Activated CD4-positive, alpha-beta T cell treated with anti-CD3 and anti-CD28 coated beads, Interleukin-2, amount 50 U/mL, for 24 hours (primary cell): ENCODE results near the gene OR4D11.
"Not testable (repeated sequence)": the region's sequence is repeated elsewhere in the genome, so short reads cannot be mapped to it uniquely, and the experiment has no call there.

Source experiments
- DNase-seq, 2 donors: peaks; one replicate each; pipeline ENCODE4 v3.0.0-alpha.2; 2020; ENCODE audit warnings: low read depth in 1 of 2, low spot score in 1 of 2

The OR4D11 gene

DNA sequence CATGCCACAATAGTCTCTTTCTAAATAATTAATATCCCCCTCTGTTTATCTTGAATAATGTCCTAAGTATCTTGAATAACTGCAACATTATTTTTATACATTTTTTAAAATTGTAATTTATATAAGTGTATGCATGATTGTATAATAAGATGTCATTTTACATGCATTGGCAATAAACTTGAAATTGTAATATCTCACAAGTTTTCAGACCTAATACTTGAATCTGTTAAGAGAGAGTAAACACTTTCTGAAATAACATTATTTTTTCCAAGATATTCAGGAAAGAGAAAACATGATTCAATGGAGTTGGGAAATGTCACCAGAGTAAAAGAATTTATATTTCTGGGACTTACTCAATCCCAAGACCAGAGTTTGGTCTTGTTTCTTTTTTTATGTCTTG, at the start of gene OR4D11:
Gene OR4D11 (plus strand): TSS at position 301 of the 400 bp plus-strand sequence. CDS start 0 bp downstream, at position 301.
- DNase-seq: no peak

DNA sequence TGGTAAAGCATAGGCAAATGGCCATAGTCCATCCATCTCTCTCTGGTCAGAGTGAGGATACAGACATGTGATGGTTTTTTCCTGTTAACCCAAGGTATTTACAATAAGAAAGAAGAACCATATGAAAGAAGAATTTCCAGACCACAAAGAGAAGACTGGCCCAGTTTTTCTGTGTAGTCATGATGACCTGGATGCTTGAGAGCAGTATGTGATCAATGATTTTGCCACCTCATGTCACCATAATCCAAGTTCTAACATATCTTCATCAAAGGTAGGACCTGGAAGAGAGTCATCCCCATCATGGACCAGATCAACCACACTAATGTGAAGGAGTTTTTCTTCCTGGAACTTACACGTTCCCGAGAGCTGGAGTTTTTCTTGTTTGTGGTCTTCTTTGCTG, 46.7 kb upstream of the OR4D11 start, which contains the start of gene OR4D6:
Gene OR4D6 (plus strand): TSS at position 301 of the 400 bp plus-strand sequence. CDS start 0 bp downstream, at position 301.
- no peak for DNase-seq

DNA sequence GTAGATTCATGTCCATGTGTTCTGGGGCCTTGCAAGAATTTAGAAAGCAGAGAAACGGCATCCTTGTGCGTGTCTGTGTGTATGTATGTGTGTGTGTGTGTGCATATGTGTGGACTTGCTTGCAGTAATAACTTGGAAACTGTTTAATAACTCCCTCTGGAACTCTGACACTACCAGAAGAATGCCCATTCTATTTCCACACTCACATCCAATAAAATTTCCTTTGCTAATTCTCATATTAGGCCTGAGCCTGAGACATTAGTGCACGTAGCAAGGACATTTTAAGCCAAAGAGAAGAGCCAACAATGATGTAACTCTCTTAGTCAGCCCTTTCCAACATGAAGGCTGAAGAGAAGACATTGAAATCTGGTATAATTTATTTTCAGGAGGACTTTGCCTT, 43.5 kb upstream of the OR4D11 start:
- DNase-seq: no peak

DNA sequence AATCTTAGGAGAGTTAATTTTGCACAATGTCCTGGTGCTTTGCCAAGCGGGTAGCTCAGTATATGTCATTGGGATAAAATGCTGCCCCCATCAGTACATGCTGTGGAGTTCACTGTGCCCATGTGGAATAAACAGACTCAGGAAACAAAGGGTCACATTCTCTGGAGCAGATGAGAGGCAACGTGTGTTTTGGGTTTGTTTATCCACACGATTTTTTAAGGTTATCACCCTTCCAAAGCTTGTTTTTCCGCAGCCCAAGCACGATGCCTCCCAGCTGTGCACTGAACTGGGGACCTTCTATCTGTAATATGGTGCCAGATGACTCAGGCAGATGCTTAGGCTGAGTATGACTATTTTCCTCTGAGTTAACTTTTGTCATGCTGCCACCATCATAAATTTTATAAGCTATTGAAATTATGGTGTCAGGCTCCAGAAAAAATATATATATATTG, 40.2 kb upstream of the OR4D11 start:
- DNase-seq: no peak

DNA sequence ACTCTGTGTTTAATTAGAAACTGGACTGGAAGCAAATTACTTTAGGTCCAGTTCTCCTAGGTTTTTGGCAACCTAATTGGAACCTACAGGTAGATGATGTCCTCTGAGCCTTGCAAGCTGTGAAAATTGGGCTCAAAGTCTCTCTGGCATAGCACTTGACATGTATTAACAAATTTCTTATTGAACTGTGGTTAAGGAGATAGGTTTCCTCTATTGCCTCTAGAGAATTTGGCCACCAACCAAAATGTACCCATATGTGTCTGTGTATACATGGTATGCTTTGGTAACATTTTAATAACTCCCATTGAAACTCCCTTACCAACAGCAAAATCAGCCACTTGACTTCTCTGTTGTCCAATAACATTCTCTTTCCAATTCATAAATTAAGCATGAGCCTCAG, 30.4 kb upstream of the OR4D11 start, which contains the start of gene OR4D10:
Gene OR4D10 (plus strand): TSS at position 301 of the 400 bp plus-strand sequence. CDS start 4,115 bp downstream, outside the sequence.
- DNase-seq: no peak

DNA sequence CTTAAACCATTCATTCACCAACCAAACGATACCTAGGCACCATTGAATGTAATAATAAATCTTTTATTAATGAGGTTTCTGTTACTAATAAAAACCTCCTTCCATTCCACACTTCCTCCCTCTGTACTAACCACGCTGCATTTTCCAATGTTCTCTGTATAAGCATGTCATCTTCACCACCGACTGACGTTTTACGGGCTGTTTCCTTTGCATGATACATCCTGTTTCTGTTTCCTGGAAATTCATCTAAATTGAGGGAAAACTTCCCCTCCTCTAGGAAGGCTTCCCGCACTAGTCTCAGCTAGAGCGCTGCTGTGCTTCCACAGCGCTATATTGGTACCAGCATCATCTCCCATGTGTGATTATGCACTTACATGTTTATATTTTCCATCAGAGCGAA, 28.2 kb upstream of the OR4D11 start:
- DNase-seq: no peak

DNA sequence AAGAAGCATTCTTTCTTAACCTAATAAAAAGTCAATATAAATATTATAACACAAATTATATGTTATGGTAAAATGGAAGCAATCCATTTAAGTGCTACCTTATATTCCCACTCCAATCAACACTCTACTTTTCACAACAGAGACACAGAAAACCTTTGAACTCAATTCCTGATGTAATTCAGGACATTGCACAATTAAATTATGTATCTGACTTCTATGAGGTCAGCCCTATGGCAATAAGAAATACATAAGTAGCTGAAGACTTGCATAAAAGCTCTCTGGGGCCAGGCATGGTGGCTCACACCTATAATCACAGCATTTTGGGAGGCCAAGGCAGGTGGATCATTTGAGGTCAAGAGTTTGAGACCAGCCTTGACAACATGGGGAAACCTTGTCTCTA, 23.5 kb upstream of the OR4D11 start:
- DNase-seq: no peak

DNA sequence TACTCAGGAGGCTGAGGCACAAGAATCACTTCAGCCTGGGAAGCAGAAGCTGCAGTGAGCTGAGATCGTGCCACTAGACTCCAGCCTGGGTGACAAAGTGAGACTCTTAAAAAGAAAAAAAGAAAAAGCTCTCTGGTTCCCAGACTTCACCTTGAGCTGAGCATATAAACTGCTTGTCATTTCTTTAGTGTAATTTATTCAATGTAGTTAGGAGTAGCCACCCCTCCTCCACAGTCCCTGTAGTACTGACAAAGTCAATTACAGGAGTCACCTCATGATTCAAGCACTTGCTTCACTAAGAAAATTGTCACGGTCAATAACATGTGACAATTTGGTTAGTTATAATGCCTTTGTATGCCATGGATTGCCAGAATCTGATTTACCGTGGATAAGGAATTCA, 23.0 kb upstream of the OR4D11 start:
- DNase-seq: no peak

DNA sequence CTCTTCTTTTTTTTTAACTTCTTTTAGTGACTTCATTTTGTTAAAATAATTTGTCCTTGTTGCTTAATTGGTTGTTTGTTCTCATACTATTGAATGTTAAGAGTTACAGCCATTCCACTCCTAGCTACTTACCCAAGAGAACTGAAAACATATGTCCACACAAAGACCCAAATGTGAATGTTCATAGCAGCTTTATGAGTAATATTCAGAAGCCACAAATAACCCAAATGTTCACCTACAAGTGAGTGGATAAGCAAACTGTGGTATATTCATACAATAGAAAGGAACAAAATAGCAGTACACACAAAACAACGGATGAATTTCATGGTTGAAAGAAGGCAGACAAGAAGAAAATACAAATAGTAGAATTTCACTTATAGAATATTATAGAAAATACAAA, 1.4 kb upstream of the OR4D11 start:
- no peak for DNase-seq

DNA sequence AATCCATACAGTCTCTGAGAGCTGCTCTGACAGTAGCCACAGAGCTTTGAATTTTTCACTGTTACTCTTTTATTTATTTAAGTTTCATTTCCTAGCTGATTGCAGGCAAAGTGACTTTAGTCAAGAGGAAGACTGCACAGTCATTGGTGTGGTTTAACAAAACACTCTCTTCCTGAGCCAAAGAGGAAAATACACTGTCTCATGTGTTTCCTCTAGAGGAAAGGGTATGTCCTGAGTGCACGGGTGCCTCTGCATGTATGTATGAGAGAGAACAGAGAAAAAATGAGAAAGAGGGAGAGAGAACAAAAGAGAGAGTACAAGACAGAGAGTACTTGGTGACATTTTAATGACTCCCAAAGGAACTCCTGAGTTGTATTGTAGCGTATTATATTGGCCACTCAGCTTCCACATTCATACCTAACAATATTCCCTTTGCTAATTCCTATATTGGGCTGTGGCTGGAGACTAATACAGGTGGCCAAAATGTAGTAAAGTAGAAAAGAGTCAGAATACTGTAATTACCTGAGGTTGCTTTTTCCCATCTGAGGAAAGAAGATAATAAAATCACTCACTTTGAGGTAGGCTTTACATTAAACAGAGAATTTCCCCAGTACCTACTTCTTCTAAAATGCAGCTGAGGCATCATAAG, 7.7 kb downstream of the OR4D11 start, which contains the start of gene OR4D9:
Gene OR4D9 (plus strand): TSS at position 599 of the 649 bp plus-strand sequence. CDS start 3,374 bp downstream, outside the sequence.
- DNase-seq: no peak

DNA sequence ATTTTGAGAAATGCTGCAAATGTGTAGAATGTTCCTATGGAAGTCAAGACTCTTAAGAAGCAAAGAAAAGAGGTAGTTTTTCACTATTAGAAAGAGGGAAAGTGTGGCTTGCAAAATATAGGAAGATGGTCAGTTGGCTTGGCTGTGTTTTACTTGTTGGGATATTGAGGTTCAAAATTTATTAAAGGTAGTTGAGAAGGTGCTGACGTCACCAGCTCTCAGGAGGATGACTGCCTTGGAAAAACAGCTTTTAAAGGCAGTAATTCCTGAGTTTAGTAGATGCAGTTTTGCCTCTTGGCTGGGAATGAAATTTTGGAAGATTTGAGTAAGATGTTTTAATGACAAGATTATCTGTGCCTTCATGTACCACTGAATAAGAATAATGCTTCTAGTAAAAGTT, 8.3 kb downstream of the OR4D11 start:
- DNase-seq: no peak

DNA sequence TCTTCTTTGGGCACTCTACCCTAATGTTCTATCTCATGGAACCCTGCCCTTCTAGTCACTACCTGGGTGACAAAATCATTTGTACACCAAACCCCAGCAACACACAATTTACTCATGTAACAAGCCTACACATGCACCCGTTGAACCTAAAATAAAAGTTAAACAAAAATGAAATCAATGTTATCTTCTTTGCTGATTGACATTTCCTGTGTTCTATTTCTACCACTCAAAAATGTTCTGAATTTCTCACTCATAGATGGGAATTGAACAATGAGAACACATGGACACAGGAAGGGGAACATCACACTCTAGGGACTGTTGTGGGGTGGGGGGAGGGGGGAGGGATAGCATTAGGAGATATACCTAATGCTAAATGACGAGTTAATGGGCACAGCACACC, 16.8 kb downstream of the OR4D11 start:
- DNase-seq: not testable (repeated sequence)

DNA sequence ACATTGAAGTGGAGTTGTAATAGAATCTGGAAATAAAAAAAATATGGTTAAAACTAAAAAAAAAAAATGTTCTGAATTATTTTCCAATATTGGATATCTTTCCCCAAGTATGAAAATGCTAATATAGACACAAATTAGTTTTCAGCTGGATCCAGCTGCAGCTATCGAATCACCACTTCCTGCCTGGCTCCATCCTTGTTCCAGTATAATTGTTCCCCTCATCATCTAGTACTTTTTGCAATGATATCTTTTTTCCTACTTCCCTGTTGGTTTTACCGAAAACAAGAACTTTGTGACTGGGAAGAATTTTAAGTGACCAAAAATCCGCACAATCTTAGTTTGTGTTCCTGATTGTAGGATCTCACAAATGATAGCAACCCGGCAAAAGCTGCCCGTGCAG, 17.4 kb downstream of the OR4D11 start:
- no peak for DNase-seq

DNA sequence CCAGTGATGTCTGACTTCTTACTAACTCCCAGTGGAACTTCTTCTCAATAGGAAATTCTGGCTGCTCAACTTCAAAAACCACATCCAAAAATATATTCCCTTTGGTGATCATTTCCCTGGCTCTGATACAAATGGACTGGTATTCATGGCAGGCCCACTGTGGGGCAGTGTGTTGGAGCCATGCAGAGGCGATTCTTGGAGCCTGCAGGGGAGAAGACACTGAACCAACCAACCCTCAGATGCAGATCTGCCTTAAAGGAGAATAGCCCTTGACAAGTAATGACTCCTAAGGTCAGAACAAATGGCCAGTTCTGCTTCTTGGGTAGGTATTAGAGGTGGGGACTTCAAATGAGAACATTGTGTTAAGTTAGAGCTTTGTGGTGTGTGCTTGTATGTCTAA, 20.2 kb downstream of the OR4D11 start:
- no peak for DNase-seq

DNA sequence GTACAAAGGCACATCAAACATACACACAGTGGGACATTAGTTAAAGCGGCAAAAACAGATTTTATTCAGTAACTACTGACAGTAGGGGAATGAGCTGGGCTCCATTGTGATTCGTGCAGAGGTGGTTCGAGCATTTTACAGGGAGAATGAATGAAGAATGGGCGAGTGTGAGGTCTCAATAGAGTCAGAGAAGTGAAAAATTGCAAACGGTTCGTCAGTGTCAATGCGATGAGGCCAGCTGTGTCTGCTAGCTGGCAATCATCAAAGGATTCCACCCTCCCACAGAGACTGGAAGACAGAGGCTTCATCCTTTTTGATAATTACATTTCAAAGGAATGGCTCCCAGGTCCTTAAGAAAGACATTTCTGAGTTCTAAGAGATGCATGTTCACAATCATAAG, 25.3 kb downstream of the OR4D11 start:
- DNase-seq: no peak

DNA sequence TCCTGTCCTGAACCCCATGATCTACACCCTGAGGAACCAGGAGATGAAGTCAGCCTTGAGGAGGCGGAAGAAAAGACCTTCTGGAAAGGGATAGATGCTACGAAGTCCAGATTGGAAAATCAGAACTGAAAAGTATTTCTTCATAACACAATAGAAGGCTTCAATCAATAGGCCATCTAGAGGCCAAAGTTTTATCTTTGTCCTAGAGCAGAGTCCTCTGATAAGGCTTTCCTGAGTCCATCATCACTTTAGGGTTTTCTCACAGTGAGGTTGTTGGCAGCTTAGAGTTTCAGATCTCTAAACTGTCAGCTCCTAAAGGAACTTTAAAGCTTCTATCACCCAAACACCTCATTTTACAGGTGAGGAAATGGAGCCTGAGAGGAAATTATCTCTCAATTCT, 29.2 kb downstream of the OR4D11 start:
- DNase-seq: no peak

DNA sequence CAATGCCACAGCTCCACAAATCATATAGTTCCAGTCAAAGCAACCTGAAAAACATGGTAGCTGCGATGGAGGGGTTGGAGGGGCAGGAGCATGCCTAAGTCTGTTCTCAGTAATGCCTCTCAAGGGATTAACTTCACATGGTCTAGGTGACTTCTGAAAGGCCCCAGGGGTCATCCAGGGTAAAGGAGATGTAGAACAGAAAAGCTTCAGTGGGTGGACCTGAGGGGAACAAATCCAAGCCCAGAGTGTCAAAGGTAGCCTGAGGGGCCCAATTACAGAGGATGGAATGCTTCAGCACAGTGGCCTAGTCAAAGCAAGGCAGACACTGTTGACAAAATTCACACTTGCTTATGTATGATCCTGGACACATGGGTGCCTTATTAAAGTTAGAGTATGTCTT, 31.3 kb downstream of the OR4D11 start:
- no peak for DNase-seq

DNA sequence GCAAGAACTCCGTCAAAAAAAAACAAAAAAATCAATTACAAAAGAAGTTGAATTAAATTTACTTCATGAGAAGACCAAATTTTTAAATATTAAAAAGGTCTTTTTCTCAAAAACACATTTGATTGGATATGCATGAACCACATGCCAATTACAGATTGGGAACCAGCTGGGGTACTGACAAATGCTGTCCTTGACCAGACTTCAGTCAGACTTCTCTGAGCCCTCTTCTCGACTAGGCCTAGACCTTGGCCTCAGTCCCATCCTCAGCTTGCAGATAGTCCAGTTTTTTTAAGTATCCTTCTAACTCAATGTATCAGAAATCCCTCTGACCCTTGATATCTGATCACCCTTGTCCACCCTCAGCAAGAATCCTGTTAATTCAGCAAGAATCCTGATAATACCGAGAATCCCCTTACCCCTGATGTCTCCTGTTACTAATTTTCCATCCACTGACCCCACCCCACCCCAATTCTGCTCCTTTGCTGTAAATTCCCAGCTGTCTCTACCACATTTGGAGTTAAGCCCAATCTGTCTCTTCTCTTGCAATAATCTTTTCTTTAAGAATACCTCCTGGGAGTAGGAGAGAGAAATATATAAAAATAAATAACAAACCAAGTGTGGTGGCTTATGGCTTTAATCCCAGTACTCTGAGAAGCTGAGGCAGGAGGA, 38.9 kb downstream of the OR4D11 start:
- no peak for DNase-seq

DNA sequence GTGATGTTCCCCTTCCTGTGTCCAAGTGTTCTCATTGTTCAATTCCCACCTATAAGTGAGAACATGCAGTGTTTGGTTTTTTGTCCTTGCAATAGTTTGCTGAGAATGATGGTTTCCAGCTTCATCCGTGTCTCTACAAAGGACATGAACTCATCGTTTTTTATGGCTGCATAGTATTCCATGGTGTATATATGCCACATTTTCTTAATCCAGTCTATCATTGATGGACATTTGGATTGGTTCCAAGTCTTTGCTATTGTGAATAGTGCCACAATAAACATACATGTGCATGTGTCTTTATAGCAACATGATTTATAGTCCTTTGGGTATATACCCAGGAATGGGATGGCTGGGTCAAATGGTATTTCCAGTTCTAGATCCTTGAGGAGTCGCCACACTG, 40.3 kb downstream of the OR4D11 start:
- not testable (repeated sequence) for DNase-seq

DNA sequence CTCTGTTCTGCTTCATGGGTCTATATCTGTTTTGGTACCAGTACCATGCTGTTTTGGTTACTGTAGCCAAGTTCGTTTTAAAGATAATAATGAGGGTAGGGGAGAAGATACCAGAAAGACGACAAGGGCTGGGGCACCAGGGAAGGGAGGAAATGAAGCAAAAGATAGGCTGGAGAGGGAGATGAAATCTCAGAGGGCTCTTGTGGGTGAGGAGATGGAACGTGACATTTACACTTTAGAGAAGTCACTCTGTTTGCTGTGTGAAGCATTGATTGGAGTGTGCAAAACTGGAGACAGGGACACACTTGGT, 41.4 kb downstream of the OR4D11 start:
- DNase-seq: no peak

DNA sequence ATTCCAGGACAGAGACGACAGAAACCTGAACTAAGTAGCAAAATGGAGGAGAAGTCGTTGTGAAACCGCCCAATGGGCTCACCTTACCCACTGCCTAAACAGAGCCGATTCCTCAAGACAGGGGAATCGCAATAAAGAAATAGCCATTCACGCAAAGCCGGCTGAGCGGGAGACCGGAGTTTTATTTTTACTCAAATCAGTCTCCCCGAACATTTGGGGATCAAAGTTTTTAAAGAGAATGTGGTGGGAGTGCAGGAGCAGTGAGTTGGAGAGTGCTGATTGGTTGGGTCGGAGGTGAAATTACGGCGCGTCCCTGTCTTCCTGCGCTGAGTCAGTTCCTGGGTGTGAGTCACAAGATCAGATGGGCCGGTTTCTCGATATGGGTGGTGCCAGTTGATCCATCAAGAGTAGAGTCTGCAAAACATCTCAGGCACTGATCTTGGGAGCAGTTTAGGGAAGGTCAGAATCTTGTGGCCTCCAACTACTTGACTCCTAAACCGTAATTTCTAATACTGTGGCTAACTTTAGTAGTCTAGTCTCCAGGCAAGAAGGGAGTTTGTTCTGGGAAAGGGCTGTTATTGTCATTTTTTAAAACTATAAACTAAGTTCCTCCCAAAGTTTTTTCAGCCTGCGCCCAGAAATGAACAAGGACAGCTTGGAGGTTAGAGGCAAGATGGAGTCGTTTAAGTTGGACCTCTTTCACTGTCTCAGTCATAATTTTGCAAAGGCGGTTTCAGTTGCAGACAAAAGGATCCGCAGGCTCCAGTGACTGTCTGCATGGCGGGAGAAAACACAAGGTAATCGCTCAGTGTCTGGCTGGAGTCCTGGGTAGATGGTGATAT, 42.0 kb downstream of the OR4D11 start:
- no peak for DNase-seq
